HepG2 (cell line): ENCODE data around the gene FDXACB1. TPM values are rescaled to one million over a fixed set of nuclear protein-coding genes. Genes with fewer than 3 reads are reported as not detected.

ENCODE experiments used
- ELF3 ChIP-seq: IDR thresholded peaks from 2 replicates; pipeline ENCODE4 v1.6.1; 2016; ENCODE audit warnings: missing genetic modification reagents, missing compliant biosample characterization
- EZH2 ChIP-seq: conservative IDR thresholded peaks from 2 replicates; pipeline ENCODE4 v1.6.1; 2012; ENCODE audit warnings: mild to moderate bottlenecking, low read depth, low read length, moderate library complexity
- HBP1 ChIP-seq: IDR thresholded peaks from 2 replicates; pipeline ENCODE4 v1.6.1; 2016; ENCODE audit warnings: low read depth, control low read depth
- KAT8 ChIP-seq: IDR thresholded peaks from 2 replicates; pipeline ENCODE4 v1.6.1; 2016; ENCODE audit warnings: missing genetic modification reagents, missing compliant biosample characterization
- KDM2A ChIP-seq: sonication (generic); formaldehyde crosslinking; IDR thresholded peaks from 2 replicates; pipeline ENCODE4 v1.4.0; 2020; ENCODE audit warnings: low read depth, missing genetic modification reagents, borderline replicate concordance
- KMT2A ChIP-seq: sonication (generic); formaldehyde crosslinking; IDR thresholded peaks from 2 replicates; pipeline ENCODE4 v1.4.0; 2020; ENCODE audit warnings: missing genetic modification reagents
- NFE2 ChIP-seq: sonication (generic); formaldehyde crosslinking; IDR thresholded peaks from 2 replicates; pipeline ENCODE4 v1.4.0; 2020; ENCODE audit warnings: missing genetic modification reagents
- POLR2AphosphoS5 ChIP-seq: IDR thresholded peaks from 2 replicates; pipeline ENCODE4 v1.6.1; 2012; ENCODE audit warnings: low read depth, low read length
- SOX13 ChIP-seq, 3 experiments: fragments of 450-650 bp in 1 of 3; sonication (generic) in 1 of 3; formaldehyde crosslinking in 1 of 3; IDR thresholded peaks in 2 of 3; conservative IDR thresholded peaks in 1 of 3; 2 replicates each; pipeline versions ENCODE4 v1.5.0 to v1.6.1; 2016 to 2020; ENCODE audit warnings: antibody characterized with exemption in 1 of 3, mild to moderate bottlenecking in 1 of 3, missing compliant biosample characterization in 1 of 3, missing genetic modification reagents in 1 of 3, moderate library complexity in 1 of 3
- THAP11 ChIP-seq: IDR thresholded peaks from 2 replicates; pipeline ENCODE4 v1.6.1; 2016; ENCODE audit warnings: missing biosample characterization, missing genetic modification reagents
- THAP9 ChIP-seq: sonication (generic); formaldehyde crosslinking; IDR thresholded peaks from 2 replicates; pipeline ENCODE4; 2020; ENCODE audit warnings: missing genetic modification reagents, mild to moderate bottlenecking, borderline replicate concordance
- THRA ChIP-seq: sonication (generic); formaldehyde crosslinking; IDR thresholded peaks from 2 replicates; pipeline ENCODE4 v1.4.0; 2020; ENCODE audit warnings: missing genetic modification reagents, borderline replicate concordance
- TSC22D2 ChIP-seq: sonication (generic); formaldehyde crosslinking; IDR thresholded peaks from 2 replicates; pipeline ENCODE4 v1.5.1; 2020; ENCODE audit warnings: missing genetic modification reagents, mild to moderate bottlenecking, borderline replicate concordance
- U2AF2 ChIP-seq: fragments of 200-400 bp; formaldehyde crosslinking; IDR thresholded peaks from 2 replicates; pipeline ENCODE4 v1.6.1; 2017; ENCODE audit warnings: low read depth, mild to moderate bottlenecking, low read length
- ZBTB25 ChIP-seq: IDR thresholded peaks from 2 replicates; pipeline ENCODE4 v1.6.1; 2018; ENCODE audit warnings: missing genetic modification reagents
- ZNF180 ChIP-seq: sonication (generic); formaldehyde crosslinking; IDR thresholded peaks from 2 replicates; pipeline ENCODE4 v1.4.0; 2020; ENCODE audit warnings: low read depth, missing genetic modification reagents, borderline replicate concordance
- ZNF234 ChIP-seq: sonication (generic); formaldehyde crosslinking; conservative IDR thresholded peaks from 2 replicates; pipeline ENCODE4 v1.5.1; 2020; ENCODE audit warnings: mild to moderate bottlenecking, missing genetic modification reagents
- ZNF468 ChIP-seq: sonication (generic); formaldehyde crosslinking; IDR thresholded peaks from 2 replicates; pipeline ENCODE4 v1.8.0; 2022; ENCODE audit warnings: mild to moderate bottlenecking, moderate library complexity, missing genetic modification reagents
- ZNF552 ChIP-seq: sonication (generic); formaldehyde crosslinking; IDR thresholded peaks from 2 replicates; pipeline ENCODE4 v1.9.0; 2022; ENCODE audit warnings: missing genetic modification reagents, mild to moderate bottlenecking, borderline replicate concordance
- ZNF562 ChIP-seq: sonication (generic); formaldehyde crosslinking; IDR thresholded peaks from 2 replicates; pipeline ENCODE4 v1.8.0; 2022; ENCODE audit warnings: missing genetic modification reagents, borderline replicate concordance
- ZNF83 ChIP-seq: sonication (generic); formaldehyde crosslinking; IDR thresholded peaks from 2 replicates; pipeline ENCODE4 v1.4.0; 2020; ENCODE audit warnings: missing genetic modification reagents, mild to moderate bottlenecking, borderline replicate concordance
- polyA plus RNA-seq, 8 experiments: library from polyadenylated mRNA; depleted of rRNA in 3 of 8; stranded (reverse) in 7 of 8; unstranded in 1 of 8; fragments of >200 nt; fragmentation: Illumina TruSeq in 4 of 8; extraction: Trizol in 4 of 8; gene quantifications; 2 replicates each; pipeline versions ENCODE4 v1.2.1 to v1.2.3, GENCODE V29; 2011 to 2016; ENCODE audit warnings: low read depth in 4 of 8, missing spikeins in 1 of 8, mixed read lengths in 1 of 8; ENCODE audit not compliant: insufficient read depth in 1 of 8
- total RNA-seq, 5 experiments: library from RNA; depleted of rRNA; stranded (reverse); fragments of >200 nt; fragmentation: Illumina TruSeq; extraction: Trizol; gene quantifications; 2 replicates each; pipeline ENCODE4 v1.2.3, GENCODE V29; 2016; ENCODE audit warnings: low read depth in 1 of 5

The FDXACB1 gene
- total and polyA plus RNA-seq, 2 of the 13 experiments (the other 11 are each of a cell fraction or from before 2014, with no cell fraction given), result 1.1 to 3.4 TPM

- no peak for TF ChIP-seq THAP9 (CRISPR knock-in tag)
- peak; percentile 41; the same call in 1 of the 2 replicates for TF ChIP-seq KMT2A (CRISPR knock-in tag)
- TF ChIP-seq ZNF468 (CRISPR knock-in tag), result no peak
- no peak for TF ChIP-seq TSC22D2 (CRISPR knock-in tag)
- no peak for TF ChIP-seq ZNF83 (CRISPR knock-in tag)
- peak; percentile 41; the same call in 1 of the 2 replicates for TF ChIP-seq KDM2A (CRISPR knock-in tag)
- 0 out of 2 replicates have a peak, but pooled peaks have one; percentile 21 for TF ChIP-seq THRA (CRISPR knock-in tag)
- no peak for TF ChIP-seq ZNF234
- TF ChIP-seq NFE2 (CRISPR knock-in tag), result no peak
- TF ChIP-seq KAT8 (CRISPR knock-in tag), result 0 out of 2 replicates have a peak, but pooled peaks have one; percentile 42
- 0 out of 2 replicates have a peak, but pooled peaks have one; percentile 22 for TF ChIP-seq THAP11 (CRISPR knock-in tag)
- TF ChIP-seq EZH2, result no peak
- no peak for TF ChIP-seq ZBTB25
- TF ChIP-seq ZNF180 (CRISPR knock-in tag), result no peak
- no peak for TF ChIP-seq HBP1 (CRISPR knock-in tag)
- no peak for TF ChIP-seq POLR2AphosphoS5
- TF ChIP-seq ZNF562, result no peak
- no peak for TF ChIP-seq SOX13 (IDR thresholded peaks at IDR 0.05)
- peak in 1 of 2 experiments; percentile 29; a peak in 1 of 4 replicates for TF ChIP-seq SOX13 (CRISPR knock-in tag; conservative IDR thresholded peaks at IDR 0.05 in 1 of 2, IDR thresholded peaks at IDR 0.05 in 1 of 2)
- TF ChIP-seq ZNF552 (CRISPR knock-in tag), result no peak
- TF ChIP-seq ELF3, result peak; percentile 48
- TF ChIP-seq U2AF2, result no peak
These were observed 37.5 kb downstream of the FDXACB1 start (continued) for GRCh38 chr11:111841370-111842053.
